ENCODE results near the gene ALDH5A1.

The ALDH5A1 gene

DNA sequence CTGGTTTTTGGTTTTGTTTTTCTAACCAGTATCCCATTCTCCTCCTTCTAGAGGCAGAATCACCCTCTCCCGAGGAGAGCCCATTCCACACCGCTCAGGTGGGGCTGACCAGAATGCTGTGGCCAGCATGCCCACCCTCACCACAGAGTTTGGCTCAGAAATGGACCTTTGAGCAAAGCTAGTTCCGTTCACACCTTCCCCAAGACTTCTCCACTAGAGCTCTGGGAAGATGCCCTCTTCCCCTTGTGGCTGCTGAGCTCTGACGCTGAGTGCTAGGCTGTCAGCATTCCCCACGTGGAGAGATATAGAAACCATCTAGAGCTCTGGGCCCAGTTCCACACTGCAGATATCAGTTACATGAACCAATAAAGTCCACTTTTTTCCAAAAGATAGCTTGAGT lies 13.3 kb upstream of the ALDH5A1 start:
- POLR2A ChIA-PET: no interaction called here
- TF ChIP-seq FOXK2 (IDR thresholded peaks at IDR 0.05) (no peak), HDGF (IDR thresholded peaks at IDR 0.05; ENCODE audit: borderline replicate concordance) (no peak), FOXA1 (IDR thresholded peaks at IDR 0.05) (no peak), SP1 (IDR thresholded peaks at IDR 0.05) (no peak), CTBP1 (IDR thresholded peaks at IDR 0.05; ENCODE audit: borderline replicate concordance) (no peak), ARNT (IDR thresholded peaks at IDR 0.05) (no peak), NFRKB (IDR thresholded peaks at IDR 0.05) (no peak), SUZ12 (IDR thresholded peaks at IDR 0.05) (no peak), L3MBTL2 (conservative IDR thresholded peaks at IDR 0.05) (no peak)
- DNase-seq (ENCODE audit: extremely low spot score): no peak
- CTCF ChIA-PET: no interaction called here

GRCh38 chr6:24484657-24485323 lies 10.0 kb upstream of the ALDH5A1 start:
- ChIA-PET CTCF (no interaction called here), POLR2A (no interaction called here)
- no peak for TF ChIP-seq SUZ12 (IDR thresholded peaks at IDR 0.05)
- TF ChIP-seq SP1 (IDR thresholded peaks at IDR 0.05): no peak
- no peak for TF ChIP-seq FOXK2 (IDR thresholded peaks at IDR 0.05)
- TF ChIP-seq TARDBP (IDR thresholded peaks at IDR 0.05): no peak
- TF ChIP-seq FOXM1 (IDR thresholded peaks at IDR 0.05; ENCODE audit: borderline replicate concordance): no peak
- TF ChIP-seq LEF1 (IDR thresholded peaks at IDR 0.05; ENCODE audit: borderline replicate concordance): no peak
- TF ChIP-seq, protein P1, sequence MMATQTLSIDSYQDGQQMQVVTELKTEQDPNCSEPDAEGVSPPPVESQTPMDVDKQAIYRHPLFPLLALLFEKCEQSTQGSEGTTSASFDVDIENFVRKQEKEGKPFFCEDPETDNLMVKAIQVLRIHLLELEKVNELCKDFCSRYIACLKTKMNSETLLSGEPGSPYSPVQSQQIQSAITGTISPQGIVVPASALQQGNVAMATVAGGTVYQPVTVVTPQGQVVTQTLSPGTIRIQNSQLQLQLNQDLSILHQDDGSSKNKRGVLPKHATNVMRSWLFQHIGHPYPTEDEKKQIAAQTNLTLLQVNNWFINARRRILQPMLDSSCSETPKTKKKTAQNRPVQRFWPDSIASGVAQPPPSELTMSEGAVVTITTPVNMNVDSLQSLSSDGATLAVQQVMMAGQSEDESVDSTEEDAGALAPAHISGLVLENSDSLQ (IDR thresholded peaks at IDR 0.05): no peak
- no peak for TF ChIP-seq BHLHE40 (IDR thresholded peaks at IDR 0.05; ENCODE audit: borderline replicate concordance)
- no peak for TF ChIP-seq L3MBTL2 (conservative IDR thresholded peaks at IDR 0.05)
- no peak for TF ChIP-seq CTBP1 (IDR thresholded peaks at IDR 0.05; ENCODE audit: borderline replicate concordance)
- DNase-seq (ENCODE audit: extremely low spot score): no peak

- DNase-seq (ENCODE audit: extremely low spot score): no peak
- CTCF ChIA-PET: interaction anchor here (0.6 kb wide), 1 partner anchor 8 kb away, joined by 3 read pairs; no protein-coding TSS in a partner anchor
- POLR2A ChIA-PET: interaction anchor here (1.3 kb wide), 1 partner anchor 9 kb away, joined by 3 read pairs; the partner anchor contains the start of gene ALDH5A1
- no peak for TF ChIP-seq ZNF384 (IDR thresholded peaks at IDR 0.05)
- TF ChIP-seq ELF4 (IDR thresholded peaks at IDR 0.05): no peak
- no peak for TF ChIP-seq SUZ12 (IDR thresholded peaks at IDR 0.05)
- TF ChIP-seq NFRKB (IDR thresholded peaks at IDR 0.05): no peak
- TF ChIP-seq LEF1 (IDR thresholded peaks at IDR 0.05; ENCODE audit: borderline replicate concordance): no peak
- no peak for TF ChIP-seq FOXM1 (IDR thresholded peaks at IDR 0.05; ENCODE audit: borderline replicate concordance)
- TF ChIP-seq FOXK2 (IDR thresholded peaks at IDR 0.05): no peak
- TF ChIP-seq BHLHE40 (IDR thresholded peaks at IDR 0.05; ENCODE audit: borderline replicate concordance): no peak
- TF ChIP-seq HDGF (IDR thresholded peaks at IDR 0.05; ENCODE audit: borderline replicate concordance): no peak
- TF ChIP-seq SP1 (IDR thresholded peaks at IDR 0.05): no peak
- TF ChIP-seq, protein P1 (IDR thresholded peaks at IDR 0.05): no peak
- TF ChIP-seq FOXA1 (IDR thresholded peaks at IDR 0.05): no peak
Observed at GRCh38 chr6:24486065-24486464, 8.7 kb upstream of the ALDH5A1 start.

DNA sequence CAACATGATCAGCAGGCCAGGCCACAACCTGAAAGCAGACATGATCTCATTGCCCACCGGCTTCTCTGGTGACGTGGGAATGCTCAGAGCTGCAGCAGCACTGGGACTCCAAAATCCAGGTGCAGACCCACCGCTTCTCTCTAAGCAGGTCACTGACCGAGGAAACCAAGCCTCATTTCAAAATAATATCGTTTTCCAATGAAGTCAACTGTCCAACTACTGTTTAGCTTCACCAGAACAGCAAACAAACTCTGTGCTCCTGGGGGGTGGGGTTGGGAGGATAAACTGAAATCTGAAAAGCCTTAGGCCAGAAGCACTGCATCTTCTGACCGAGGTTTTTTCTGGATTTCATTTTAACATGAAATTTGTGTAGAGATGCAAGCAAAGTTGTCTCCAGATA lies 5.3 kb upstream of the ALDH5A1 start, which contains the start of gene GPLD1:
Gene GPLD1, minus strand, starts transcription at position 109 of the 400 bp plus-strand sequence. Its CDS starts 67 bp downstream, at position 42.
- DNase-seq (ENCODE audit: extremely low spot score): no peak
- ChIA-PET POLR2A (no interaction called here), CTCF (no interaction called here)
- TF ChIP-seq L3MBTL2 (conservative IDR thresholded peaks at IDR 0.05): no peak
- TF ChIP-seq BHLHE40 (IDR thresholded peaks at IDR 0.05; ENCODE audit: borderline replicate concordance): no peak
- TF ChIP-seq FOXK2 (IDR thresholded peaks at IDR 0.05): no peak
- no peak for TF ChIP-seq FOXM1 (IDR thresholded peaks at IDR 0.05; ENCODE audit: borderline replicate concordance)

- TF ChIP-seq SP1 (IDR thresholded peaks at IDR 0.05): no peak
- no peak for TF ChIP-seq NFRKB (IDR thresholded peaks at IDR 0.05)
- TF ChIP-seq ELF4 (IDR thresholded peaks at IDR 0.05): no peak
- no peak for TF ChIP-seq ARNT (IDR thresholded peaks at IDR 0.05)
- TF ChIP-seq BHLHE40 (IDR thresholded peaks at IDR 0.05; ENCODE audit: borderline replicate concordance): no peak
- no peak for TF ChIP-seq L3MBTL2 (conservative IDR thresholded peaks at IDR 0.05)
- DNase-seq (ENCODE audit: extremely low spot score): no peak
- CTCF ChIA-PET: no interaction called here
- POLR2A ChIA-PET: no interaction called here
Observed at GRCh38 chr6:24489881-24490280, 4.9 kb upstream of the ALDH5A1 start.

DNA sequence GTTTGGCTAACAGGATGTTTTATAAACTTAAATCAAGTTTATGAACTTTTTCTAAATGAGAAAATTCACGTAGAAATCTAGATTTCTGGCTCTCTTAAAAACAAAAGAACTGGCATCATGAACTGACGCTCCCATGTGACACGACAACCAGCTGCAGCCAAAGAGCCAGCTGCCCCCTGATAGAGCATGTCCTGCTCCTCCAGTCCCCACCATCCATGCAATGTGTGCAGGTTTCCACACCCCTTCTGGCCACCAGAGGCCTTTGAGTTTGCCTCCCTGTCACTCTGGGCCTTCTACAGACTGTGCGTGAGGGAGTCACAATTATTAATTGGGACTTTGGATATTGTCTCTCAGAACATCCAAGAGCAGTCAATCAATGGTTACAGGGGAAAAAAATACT lies 3.8 kb upstream of the ALDH5A1 start:
- CTCF ChIA-PET: no interaction called here
- TF ChIP-seq ELF4 (IDR thresholded peaks at IDR 0.05) (no peak), TARDBP (IDR thresholded peaks at IDR 0.05) (no peak), BHLHE40 (IDR thresholded peaks at IDR 0.05; ENCODE audit: borderline replicate concordance) (no peak), SUZ12 (IDR thresholded peaks at IDR 0.05) (no peak), HDGF (IDR thresholded peaks at IDR 0.05; ENCODE audit: borderline replicate concordance) (no peak), SP1 (IDR thresholded peaks at IDR 0.05) (no peak), FOXA1 (IDR thresholded peaks at IDR 0.05) (no peak), L3MBTL2 (conservative IDR thresholded peaks at IDR 0.05) (no peak), FOXK2 (IDR thresholded peaks at IDR 0.05) (no peak), FOXM1 (IDR thresholded peaks at IDR 0.05; ENCODE audit: borderline replicate concordance) (no peak), CTBP1 (IDR thresholded peaks at IDR 0.05; ENCODE audit: borderline replicate concordance) (no peak), ZNF384 (IDR thresholded peaks at IDR 0.05) (no peak), ARNT (IDR thresholded peaks at IDR 0.05) (no peak), LEF1 (IDR thresholded peaks at IDR 0.05; ENCODE audit: borderline replicate concordance) (no peak), NFRKB (IDR thresholded peaks at IDR 0.05) (no peak)
- TF ChIP-seq, protein P1 (IDR thresholded peaks at IDR 0.05): no peak
- no peak for DNase-seq (ENCODE audit: extremely low spot score)
- POLR2A ChIA-PET: no interaction called here
